Measurements from ENCODE around the gene RUVBL2.

The RUVBL2 gene

DNA sequence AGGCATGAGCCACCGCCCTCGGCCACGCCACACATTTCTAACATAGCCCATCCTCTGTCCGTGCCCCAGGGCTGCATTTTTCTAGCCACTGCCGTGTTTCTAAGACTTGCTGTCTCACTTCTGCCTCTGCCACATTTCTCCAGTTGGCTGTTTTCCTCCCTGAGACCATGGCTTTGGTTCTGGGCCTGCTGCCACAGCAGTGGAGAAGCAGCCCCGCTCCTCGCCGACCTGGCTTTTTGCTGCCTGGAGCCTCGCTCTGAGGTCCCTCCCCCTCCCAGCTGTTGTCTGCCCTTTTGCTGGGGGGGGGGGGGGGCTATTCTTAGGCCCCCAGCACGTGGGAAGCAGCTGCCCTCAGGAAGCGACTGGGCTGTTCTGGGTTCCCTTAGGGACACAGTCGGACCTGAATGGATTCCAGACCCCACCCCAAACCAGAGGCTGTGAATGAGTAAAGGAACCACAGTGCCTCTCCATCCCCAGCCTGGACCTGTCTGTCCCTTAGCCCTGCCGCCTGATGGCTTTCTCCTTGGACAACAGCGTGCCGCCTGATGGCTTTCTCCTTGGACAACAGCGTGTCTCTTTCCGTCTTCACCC is 3.9 kb upstream of the RUVBL2 start:
- no peak for DNase-seq

DNA sequence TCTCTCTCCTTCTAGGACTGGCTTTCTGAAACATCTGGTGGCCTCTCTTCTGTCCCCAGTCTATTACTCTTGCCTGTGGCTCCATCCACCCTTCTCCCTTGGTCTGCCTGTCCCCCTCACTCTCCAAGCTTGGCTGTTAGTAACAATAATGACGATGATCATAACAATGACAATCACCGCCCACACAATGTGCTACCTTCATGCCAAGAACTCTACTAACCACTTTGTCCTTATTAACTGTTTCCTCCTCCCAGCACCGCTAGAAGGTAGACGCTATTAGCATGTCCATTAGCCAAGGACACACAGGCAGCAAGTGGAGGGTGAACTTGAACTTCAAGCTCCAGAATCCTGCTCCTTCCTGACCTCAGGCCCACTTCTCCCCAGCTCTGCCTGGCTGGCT is 3.3 kb upstream of the RUVBL2 start:
- DNase-seq: no peak

DNA sequence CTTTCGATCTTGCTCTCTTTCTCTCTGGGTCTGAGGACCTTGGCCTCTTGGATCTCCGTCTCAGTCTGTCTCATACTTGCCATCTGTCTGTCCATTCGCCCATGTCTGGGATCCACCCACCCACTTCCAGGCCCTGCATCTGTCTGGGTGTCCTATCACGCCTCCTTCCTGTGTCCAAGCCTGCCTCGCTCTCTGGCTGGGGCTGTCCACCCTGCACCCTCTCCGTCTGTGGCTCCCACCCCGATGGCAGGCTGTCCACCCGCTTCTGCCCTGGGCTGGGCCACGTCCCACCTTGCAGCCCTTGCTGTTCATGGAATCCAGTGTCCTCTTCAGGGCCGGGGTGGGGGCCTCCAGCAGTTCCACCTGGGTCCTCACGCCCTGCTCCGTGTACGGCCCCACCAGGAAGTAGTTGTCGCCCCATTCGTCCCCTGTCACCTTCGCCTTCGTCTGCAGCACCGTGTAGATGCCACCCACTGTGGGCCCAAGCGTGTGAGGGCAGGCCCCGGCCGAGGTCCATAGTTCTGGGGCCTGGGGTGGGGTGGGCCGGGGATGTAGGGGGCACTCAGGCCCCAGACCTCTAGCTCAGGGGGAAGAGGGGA is 2.6 kb upstream of the RUVBL2 start:
- DNase-seq: no peak

DNA sequence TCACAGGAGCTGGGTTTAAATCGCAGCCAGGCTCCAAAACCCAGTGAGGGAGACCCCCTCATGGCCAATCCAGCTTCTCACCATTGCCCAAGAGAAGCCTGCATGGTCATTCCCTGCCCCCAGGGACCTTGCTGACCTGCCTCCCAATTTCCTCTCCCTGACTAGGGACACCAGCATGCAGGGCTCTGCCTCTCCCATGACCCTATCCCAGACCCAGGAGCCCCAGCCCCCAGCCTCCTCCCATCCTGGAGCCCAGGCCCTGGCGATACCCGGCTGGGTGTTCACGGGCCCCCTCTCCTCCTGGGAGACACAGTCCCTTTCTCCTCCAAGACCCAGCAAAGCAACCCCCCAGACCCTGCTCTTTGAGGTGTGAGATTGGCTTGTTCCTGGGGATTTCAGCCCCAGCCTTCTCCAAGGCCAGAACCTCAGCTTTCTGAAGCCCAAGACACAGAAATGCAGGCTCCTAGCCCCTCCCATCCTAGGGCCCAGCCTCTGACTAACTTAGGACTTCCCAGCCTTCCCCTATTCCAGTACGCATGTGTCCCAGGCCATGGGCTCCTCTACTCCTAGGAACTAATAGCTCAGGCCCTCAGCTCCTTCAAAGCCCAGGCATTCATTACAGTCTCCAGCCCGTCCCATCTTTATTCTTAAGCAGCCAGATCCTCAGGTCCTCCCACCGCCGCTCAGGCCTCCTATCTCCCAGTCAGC is 1.7 kb upstream of the RUVBL2 start:
- DNase-seq: no peak

DNA sequence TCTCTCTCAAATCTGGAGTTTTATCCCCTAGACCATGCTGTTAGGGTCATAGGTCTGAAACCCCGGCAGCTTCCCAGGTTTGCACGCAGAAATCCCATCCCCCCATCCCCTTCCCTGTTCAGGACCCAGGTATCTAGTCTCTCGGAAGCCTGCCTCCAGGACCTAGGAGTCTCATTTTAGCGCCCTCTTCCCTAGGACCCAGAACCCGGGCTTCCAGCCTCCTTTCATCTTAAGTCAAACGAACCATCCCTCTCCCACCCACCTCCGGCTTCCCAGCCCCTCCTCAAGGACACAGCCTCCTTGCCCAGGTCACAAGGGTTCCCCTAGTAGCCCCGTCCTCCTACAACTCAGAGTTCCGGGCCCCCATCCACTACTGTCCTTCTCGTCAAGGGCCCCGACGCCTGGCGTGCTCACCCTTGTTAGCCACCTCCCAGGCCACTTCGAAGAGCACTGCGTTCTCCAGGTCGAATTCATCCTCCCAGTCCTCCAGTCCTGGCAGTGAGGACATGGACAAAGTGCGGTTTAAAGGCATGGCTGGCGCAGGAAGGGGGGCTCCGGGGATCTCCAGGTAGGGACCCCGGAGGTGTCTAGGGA is 1.0 kb upstream of the RUVBL2 start:
- no peak for DNase-seq

DNA sequence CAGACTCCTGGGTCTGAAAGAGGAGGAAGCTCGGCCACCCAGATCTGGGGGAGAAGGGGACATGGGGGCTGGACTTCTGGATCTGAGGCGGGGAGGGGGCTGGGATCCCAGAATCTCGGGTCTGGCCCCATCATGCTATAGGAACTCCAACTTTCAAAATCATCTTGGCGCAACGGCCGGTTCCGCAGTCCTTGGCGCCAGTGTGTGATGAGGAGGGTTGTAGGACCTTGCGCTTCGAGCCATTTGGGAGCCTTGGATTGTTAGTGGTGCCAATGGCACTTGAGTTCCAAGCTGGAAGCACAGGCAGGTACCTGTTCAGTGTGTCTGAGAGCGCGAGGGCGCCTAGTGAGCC is 324 bp downstream of the RUVBL2 start:
- DNase-seq: no peak

DNA sequence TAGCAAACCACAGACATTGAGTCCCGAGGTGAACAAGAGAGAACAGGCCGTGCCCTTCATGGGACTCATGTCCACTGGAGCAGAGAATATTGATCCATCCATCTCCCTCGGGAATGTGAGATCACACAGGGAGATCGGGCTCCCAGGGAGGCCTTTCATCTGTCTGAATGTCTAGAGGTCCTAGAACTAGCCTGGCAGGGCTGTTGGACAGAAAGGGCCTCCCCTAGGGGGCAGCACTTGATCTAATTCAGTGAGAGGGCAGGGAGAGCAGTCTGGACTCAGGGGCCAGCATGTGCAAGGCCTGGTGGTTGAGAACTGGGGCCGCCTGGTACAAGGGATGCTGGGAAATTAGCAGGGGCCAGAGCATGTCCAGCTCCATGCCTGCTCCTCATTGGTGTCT is 4.3 kb downstream of the RUVBL2 start:
- peak; percentile 26 to 57 for DNase-seq

DNA sequence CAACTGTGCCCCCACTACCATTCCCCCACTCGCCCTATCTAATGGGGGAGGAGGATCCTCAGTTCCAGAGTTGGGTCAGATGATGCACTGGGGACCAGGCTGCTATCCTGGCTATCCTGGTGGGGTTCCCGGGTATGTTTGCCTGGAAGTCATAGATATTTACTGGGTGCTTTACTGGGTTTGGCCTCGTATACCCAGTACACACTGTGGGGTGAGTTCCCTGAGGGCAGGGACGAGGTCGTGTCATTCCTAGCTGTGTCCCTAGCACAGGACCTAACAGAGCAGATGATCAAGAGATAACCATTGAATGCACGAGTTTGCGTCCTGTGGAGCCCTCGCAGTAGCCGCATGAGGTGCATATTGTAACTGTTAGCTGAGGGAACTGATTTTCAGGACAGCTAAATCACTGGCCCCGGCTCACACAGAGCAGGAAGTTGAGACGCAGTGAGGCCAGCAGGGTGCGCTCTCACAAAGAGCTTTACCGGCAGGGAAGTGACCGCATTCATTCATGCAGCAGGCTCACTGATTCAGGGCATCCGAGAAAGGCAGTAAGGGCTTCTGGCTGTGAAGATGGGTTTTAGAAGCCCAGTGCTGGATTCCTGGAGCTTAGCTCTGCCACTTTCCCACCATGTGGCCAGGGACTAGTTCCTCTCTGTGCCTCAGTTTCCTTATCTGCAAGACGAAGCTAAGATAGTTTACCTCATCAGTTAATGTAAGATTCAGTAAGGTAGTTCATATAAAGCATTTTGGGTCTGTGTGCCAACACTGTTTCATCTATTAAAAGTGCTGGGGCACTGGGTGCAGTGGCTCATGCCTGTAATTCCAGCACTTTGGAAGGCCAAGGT is 6.0 kb downstream of the RUVBL2 start:
- peak; percentile 62 to 72 for DNase-seq

DNA sequence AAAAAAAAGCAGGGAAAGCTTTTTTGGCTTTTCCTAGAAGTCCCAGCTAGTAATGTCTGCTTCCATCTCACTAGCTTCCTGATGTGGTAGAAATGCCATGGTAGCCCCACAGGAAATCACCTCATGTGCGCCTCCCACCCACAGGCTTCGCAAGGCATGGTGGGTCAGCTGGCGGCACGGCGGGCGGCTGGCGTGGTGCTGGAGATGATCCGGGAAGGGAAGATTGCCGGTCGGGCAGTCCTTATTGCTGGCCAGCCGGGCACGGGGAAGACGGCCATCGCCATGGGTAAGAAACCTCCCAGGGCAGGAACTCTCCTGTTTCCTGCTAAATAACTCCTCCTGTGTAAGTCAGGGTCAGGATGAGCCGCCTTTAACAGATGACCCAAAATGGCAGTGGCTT is 10.4 kb downstream of the RUVBL2 start:
- DNase-seq: no peak

DNA sequence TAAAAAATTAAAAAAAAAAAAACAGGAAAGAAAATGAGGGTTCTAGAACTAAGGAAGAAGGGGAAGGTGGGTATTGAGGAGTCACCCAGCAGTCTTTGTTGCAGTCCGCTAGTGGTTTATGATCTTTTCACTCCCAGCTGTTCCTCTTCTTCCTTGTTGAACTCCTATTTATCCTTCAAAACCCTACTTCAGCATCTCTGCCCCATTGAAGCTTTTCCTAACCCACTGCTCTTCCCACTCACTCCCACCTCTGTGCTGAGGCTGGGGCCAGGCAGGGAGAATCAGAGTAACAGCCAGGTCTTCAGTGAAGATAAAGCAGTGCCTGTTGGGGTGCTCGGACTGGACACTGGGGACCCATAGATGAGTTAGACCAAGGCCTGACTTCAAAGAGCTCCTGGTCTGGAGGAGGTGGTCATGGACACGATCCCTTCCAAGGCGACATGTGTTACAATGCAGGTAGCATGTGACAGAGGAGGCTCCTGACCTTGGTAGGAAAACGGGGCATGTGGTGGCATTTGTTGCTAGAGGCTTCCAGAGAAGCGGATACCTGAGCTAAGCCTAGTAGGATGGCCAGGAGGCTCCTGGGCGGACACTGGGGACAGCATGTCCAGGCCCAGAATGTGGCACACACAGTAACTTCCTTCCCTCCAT is 11.4 kb downstream of the RUVBL2 start:
- DNase-seq: no peak

DNA sequence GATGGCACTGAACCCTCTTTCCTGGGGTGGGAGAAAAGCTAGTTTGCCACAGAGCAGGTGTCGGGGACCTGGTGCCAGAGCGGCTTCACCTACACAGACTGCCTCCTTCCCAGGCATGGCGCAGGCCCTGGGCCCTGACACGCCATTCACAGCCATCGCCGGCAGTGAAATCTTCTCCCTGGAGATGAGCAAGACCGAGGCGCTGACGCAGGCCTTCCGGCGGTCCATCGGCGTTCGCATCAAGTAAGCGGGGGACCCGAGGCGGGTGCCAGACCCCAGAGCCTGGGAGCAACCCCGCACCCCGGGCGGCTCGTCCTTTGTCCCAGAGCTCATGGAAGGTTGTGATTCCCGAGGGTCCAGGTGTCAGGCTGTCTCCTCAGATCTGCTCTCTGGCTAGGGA is 13.2 kb downstream of the RUVBL2 start:
- DNase-seq: no peak

DNA sequence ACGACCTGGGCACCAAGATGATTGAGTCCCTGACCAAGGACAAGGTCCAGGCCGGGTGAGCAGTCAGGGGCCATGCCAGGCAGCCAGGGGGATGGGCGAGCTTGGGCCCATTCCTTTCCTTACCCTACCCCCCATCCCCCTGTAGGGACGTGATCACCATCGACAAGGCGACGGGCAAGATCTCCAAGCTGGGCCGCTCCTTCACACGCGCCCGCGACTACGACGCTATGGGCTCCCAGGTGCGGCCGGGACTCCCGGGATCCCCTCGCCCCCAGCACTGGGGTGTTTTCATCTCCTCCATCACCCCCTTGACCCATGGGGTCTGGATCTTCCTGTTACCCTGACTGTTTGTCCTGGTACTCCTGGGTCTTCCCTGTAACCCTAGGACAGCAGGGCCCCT is 16.1 kb downstream of the RUVBL2 start:
- DNase-seq: no peak

DNA sequence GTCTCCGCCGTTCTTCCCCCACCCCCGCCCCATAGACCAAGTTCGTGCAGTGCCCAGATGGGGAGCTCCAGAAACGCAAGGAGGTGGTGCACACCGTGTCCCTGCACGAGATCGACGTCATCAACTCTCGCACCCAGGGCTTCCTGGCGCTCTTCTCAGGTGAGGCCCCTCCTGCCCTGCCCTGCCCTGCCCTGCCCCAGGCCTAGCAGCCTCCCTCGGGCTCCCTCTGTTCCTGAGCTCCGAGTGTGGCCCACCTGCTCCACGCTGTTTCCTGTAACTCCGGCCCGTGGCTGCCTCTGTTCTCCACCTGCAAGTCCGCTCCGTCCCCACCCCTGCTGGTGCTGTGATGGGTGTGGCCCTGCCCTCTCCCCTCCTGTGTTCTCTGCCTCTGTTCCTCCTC is 16.8 kb downstream of the RUVBL2 start:
- no peak for DNase-seq

DNA sequence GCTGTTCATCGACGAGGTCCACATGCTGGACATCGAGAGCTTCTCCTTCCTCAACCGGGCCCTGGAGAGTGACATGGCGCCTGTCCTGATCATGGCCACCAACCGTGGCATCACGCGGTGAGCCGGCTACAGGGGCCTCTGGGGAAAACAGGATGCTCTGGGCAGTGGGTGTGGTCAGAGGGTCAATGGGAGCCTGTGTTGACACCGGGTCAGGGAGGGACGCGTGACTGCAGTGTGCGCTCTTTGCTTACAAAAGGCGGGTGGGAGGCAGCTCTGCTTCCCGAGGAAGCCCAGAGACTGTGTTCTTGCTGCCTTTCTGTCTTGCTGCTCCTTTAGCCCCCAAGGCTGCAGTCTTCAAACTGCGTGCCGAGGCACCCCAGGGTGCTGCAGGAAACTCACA is 17.5 kb downstream of the RUVBL2 start:
- no peak for DNase-seq

DNA sequence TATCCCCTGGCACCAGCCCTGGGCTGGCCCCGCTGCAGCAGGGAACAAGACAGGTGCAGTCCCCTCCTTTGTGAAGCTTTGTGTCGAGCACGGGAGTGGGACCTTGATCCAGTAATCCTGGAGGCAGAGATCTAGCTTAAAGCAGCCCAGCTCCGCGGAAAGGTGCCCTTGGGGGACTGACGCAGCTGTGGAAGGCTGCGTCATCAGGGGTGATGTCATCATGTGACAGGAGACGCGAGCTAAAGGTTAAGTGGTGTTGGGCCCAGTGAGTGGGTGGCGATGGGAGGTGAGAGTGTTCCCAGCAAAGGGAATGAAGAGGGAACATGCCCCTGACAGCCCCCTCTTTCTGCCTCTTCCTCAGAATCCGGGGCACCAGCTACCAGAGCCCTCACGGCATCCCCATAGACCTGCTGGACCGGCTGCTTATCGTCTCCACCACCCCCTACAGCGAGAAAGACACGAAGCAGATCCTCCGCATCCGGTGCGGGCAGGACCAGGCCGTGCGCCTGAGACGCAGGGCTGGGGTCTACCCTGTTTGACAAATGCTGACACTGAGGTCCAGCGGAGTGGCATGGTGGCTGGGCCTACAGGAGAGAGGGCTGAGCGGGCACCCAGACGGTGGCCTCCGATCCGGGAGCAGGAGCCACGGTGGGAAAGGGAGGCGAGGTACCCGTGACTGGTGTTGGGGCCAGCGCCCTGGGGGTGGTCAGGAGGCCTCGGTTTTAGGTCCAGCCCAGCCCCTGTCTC is 20.6 kb downstream of the RUVBL2 start:
- DNase-seq: no peak

DNA sequence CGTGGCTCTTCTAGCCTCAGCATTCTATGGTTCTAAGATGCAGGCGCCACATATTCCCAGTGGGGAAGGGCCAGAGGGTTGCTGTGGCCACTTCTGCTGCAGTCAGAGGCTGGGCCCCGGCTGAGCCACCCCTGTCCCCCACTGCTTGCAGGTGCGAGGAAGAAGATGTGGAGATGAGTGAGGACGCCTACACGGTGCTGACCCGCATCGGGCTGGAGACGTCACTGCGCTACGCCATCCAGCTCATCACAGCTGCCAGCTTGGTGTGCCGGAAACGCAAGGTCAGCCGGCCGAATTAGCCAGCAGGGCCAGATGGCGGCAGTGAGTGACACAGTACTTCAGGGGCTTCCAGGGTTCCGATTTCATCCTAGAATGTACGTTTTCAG is 21.2 kb downstream of the RUVBL2 start:
- no peak for DNase-seq

DNA sequence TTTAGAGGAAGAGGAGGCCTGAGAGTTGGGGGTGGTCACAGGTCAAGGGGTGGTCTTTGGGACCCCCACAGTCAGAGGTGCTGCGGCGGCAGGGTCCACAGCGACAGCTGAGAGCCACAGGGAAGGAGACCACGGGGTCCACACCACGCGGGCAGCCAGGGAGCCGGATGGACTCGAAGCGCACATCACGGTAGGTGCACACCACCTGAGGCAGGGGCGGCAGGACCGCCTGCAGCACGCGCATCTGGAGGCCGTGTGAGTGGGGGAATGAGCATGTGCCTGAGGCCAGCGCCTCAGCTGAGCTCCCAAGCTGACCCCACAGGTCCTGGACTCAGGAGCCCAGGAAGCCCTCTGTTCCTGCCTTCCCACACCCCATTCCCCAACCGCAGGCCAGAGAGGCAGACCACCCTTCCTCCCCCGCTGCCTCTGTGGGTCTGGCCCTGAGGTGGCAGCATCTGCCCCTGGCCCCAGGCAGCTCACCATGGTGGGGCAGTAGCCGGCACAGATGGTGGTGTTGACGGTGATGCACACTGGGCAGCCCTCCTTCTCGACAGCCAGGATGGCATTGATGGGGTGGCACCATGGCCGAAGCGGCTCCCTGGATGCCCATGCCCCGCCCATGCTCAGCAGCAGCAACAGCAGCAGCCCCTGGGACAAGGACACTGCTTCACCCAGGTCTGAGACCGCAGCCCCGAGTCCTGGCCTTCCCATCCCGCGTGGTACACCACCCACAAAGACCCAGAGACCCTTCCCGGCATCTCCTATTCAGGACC is 22.6 kb downstream of the RUVBL2 start:
- DNase-seq: no peak

DNA sequence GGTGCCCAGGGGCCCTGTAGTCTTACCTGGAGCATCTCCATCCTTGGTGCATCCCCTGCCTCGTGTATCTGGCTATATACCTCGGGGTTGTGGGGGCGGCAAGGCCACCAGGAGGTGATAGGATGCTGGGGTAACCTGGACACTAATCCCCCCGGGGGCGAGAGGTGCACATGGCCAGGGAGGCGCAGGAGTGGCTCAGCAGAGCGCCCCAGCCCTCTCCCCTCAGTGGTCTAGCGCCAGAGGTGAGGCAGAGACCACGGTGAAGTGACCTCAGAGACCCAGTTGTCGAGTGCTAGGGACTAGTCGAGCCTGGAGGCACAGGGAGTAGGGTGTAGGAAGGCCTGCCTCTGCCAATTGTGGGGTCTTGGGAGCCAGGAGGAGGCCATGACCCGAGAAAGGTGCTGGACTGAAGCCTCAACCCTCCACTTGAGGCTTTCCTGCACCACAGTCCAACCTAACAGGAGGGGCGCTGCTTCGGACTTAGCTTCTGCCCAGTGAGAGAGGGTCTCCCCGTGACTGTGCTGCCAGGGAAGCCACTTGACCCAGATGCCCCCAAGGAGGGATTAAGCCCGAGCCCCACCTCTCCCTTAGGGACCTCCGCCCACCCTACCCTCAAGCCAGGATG is 23.5 kb downstream of the RUVBL2 start, which contains the start of gene LHB:
LHB (minus strand) TSS at position 51 of the 625 bp plus-strand sequence; CDS start at position 41, 10 bp downstream.
- no peak for DNase-seq

DNA sequence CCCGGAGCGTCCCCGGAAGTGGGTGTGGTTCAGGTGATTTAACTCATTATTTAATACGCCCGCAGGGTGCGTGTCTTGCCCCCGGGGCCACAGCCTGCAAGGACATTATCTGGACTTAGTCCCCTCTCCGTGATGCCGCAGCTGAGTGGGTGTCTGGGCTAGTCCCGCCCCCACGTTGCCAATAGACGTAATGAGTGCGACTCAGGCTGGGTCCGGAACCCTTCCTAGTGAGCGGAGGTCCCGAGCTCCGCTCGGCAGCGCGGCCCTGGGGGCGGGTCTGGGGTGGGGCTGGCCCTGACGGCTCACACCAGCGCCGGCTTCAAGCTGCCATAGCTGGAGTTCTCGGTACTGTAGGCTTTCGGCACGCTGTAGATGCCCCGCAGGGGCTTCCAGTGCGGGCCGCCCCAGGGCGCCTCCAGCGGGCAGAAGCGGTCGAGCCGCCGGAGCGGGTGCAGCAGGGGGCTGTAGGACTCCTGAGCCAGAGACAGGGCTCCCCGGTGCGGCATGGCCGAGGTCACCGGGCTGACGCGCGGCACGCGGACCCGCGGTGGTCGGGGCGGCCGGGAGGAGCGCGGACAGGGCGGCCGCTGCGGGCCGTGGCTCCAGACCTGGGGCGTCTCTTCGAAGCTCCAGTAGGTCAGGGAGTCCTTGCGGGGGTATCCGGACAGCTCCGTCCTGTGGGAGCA is 24.1 kb downstream of the RUVBL2 start:
- DNase-seq: peak; percentile 59 to 61
